HepG2 (cell line): ENCODE results near the gene TWIST2. TPM values are rescaled to one million over a fixed set of nuclear protein-coding genes. Genes with fewer than 3 reads are reported as not detected.

Experiments
- ATAC-seq: fragments of 200-7000 bp; cut with Tn5 transposase; 3 replicates; pipeline ENCODE4 v1.9.1; 2020; ENCODE audit warnings: mild to moderate bottlenecking, moderate library complexity
- BruUV-seq: library from RNA; stranded (reverse); fragments of 400-500 nt; replicated peaks from 2 replicates; lab custom pipeline; 2021; lab: Mats Ljungman, UMichigan
- CTCF ChIA-PET: fragments of 300-600 bp; formaldehyde crosslinking; extraction: SDS; loops from one replicate; lab custom pipeline; 2021; ENCODE audit warnings: low total read pairs, inconsistent platforms, low intra/inter-chr PET ratio; lab: Yijun Ruan, JAX
- POLR2A ChIA-PET: fragments of 350-600 bp; sonication (Branson Sonifier 250); formaldehyde crosslinking; loops from one replicate; lab custom pipeline; 2020; ENCODE audit warnings: antibody characterized with exemption, inconsistent platforms; lab: Yijun Ruan, JAX
- DNase-seq: peaks from one replicate; pipeline ENCODE4 v3.0.0-alpha.2; 2015; ENCODE audit warnings: low spot score
- FAIRE-seq: peaks from 3 replicates; lab custom pipeline; 2011; peaks lifted over from hg19 to GRCh38; lab: Jason Lieb, UNC
- H2AFZ ChIP-seq: one replicate; pipeline ENCODE4 v1.6.1; 2011; ENCODE audit warnings: low read length, inconsistent platforms
- H3K27ac ChIP-seq: fragments of 300-600 bp; 3 replicates; pipeline ENCODE4 v1.8.0; 2011; ENCODE audit warnings: mixed run types, mild to moderate bottlenecking, mixed read lengths, low read length, inconsistent platforms; ENCODE audit not compliant: insufficient read depth; ENCODE audit errors: extremely low read length
- H3K27me3 ChIP-seq, 2 experiments: fragments of 200-600 bp in 1 of 2; 2 replicates in 1 of 2; 3 replicates in 1 of 2; pipeline versions ENCODE4 v1.6.0 to v1.8.0; 2011; ENCODE audit warnings: low read length in 2 of 2, mild to moderate bottlenecking in 2 of 2, moderate library complexity in 2 of 2, inconsistent platforms in 1 of 2; ENCODE audit not compliant: insufficient read depth in 2 of 2, control insufficient read depth in 1 of 2
- H3K36me3 ChIP-seq, 2 experiments: fragments of 200-600 bp in 1 of 2; replicated peaks in 1 of 2; 2 replicates in 1 of 2; 3 replicates in 1 of 2; pipeline versions ENCODE4 v1.5.1 to v1.8.0; 2011; ENCODE audit warnings: low read length in 2 of 2, inconsistent platforms in 1 of 2; ENCODE audit not compliant: insufficient read depth in 2 of 2, control insufficient read depth in 1 of 2
- H3K4me1 ChIP-seq: 2 replicates; pipeline ENCODE4 v1.5.1; 2012; ENCODE audit warnings: low read length, inconsistent platforms; ENCODE audit not compliant: insufficient read depth
- H3K4me2 ChIP-seq: 2 replicates; pipeline ENCODE4 v1.6.0; 2011; ENCODE audit warnings: low read depth, low read length, inconsistent platforms
- H3K4me3 ChIP-seq, 3 experiments: fragments of 200-600 bp in 1 of 3; sonication (generic), shearing (Covaris generic) in 1 of 3; replicated peaks in 1 of 3; 2 replicates each; pipeline ENCODE4 v1.5.1; 2011 to 2016; ENCODE audit warnings: low read length in 3 of 3, inconsistent platforms in 2 of 3, low read depth in 2 of 3, mild to moderate bottlenecking in 2 of 3, control low read depth in 1 of 3, mixed read lengths in 1 of 3; ENCODE audit not compliant: insufficient read depth in 1 of 3
- H3K79me2 ChIP-seq: one replicate; pipeline ENCODE4 v1.6.1; 2011; ENCODE audit warnings: low read length, inconsistent platforms; ENCODE audit not compliant: insufficient read depth
- H3K9ac ChIP-seq: 2 replicates; pipeline ENCODE4 v1.6.0; 2011; ENCODE audit warnings: mild to moderate bottlenecking, low read depth, low read length, inconsistent platforms; ENCODE audit not compliant: insufficient read depth
- H3K9me3 ChIP-seq: 2 replicates; pipeline ENCODE4 v1.5.1; 2012; ENCODE audit warnings: mild to moderate bottlenecking, low read length
- H4K20me1 ChIP-seq: 2 replicates; pipeline ENCODE4 v1.6.0; 2011; ENCODE audit warnings: inconsistent platforms, mild to moderate bottlenecking, low read length, moderate library complexity; ENCODE audit not compliant: insufficient read depth
- GABPB1 ChIP-seq: IDR thresholded peaks from 2 replicates; pipeline ENCODE4 v1.6.1; 2016; ENCODE audit warnings: mild to moderate bottlenecking, missing genetic modification reagents, moderate library complexity, missing compliant biosample characterization
- HNRNPLL ChIP-seq: fragments of 200-400 bp; formaldehyde crosslinking; IDR thresholded peaks from 2 replicates; pipeline ENCODE4 v1.6.1; 2017; ENCODE audit warnings: mild to moderate bottlenecking, low read depth, low read length; ENCODE audit not compliant: poor library complexity, severe bottlenecking
- MTA3 ChIP-seq: sonication (generic); formaldehyde crosslinking; IDR thresholded peaks from 2 replicates; pipeline ENCODE4 v1.4.0; 2020; ENCODE audit warnings: missing genetic modification reagents
- RBM39 ChIP-seq: fragments of 200-400 bp; formaldehyde crosslinking; IDR thresholded peaks from one replicate; pipeline ENCODE4 v1.6.1; 2018; ENCODE audit warnings: antibody characterized with exemption, mild to moderate bottlenecking, low read depth, low read length; ENCODE audit not compliant: poor library complexity, severe bottlenecking
- WGBS: methylation state at CpG from one replicate; pipeline ENCODE4 v1.1.6; 2017; ENCODE audit warnings: low lambda C conversion rate; 5-methylcytosine and 5-hydroxymethylcytosine counted together
- in situ Hi-C: cut with HindIII; loops from 2 replicates; pipeline ENCODE4 v1.10.0; 2017; ENCODE audit warnings: low pct_unique_long_range_greater_than_20kb; ENCODE audit not compliant: extremely low pct_ligation_motif_present
- intact Hi-C: fragments of 100-400 bp; cut with micrococcal nuclease; formaldehyde crosslinking; loops from one replicate; pipeline ENCODE4 v1.10.0; 2022; ENCODE audit not compliant: unreplicated experiment
- polyA plus RNA-seq, 8 experiments: library from polyadenylated mRNA; depleted of rRNA in 3 of 8; stranded (reverse) in 7 of 8; unstranded in 1 of 8; fragments of >200 nt; fragmentation: Illumina TruSeq in 4 of 8; extraction: Trizol in 4 of 8; gene quantifications; 2 replicates each; pipeline versions ENCODE4 v1.2.1 to v1.2.3, GENCODE V29; 2011 to 2016; ENCODE audit warnings: low read depth in 4 of 8, missing spikeins in 1 of 8, mixed read lengths in 1 of 8; ENCODE audit not compliant: insufficient read depth in 1 of 8
- total RNA-seq, 5 experiments: library from RNA; depleted of rRNA; stranded (reverse); fragments of >200 nt; fragmentation: Illumina TruSeq; extraction: Trizol; gene quantifications; 2 replicates each; pipeline ENCODE4 v1.2.3, GENCODE V29; 2016; ENCODE audit warnings: low read depth in 1 of 5
- TF ChIP-seq, protein P1 (sequence below): sonication (generic); formaldehyde crosslinking; IDR thresholded peaks from 2 replicates; pipeline ENCODE4 v1.9.0; 2022; ENCODE audit warnings: missing genetic modification reagents, mild to moderate bottlenecking, borderline replicate concordance
- TF ChIP-seq, protein P2 (sequence below): sonication (generic); formaldehyde crosslinking; IDR thresholded peaks from 2 replicates; pipeline ENCODE4 v1.4.0; 2020; ENCODE audit warnings: mild to moderate bottlenecking, missing genetic modification reagents

Gene TWIST2
- total and polyA plus RNA-seq, 2 of the 13 experiments (the other 11 are each of a cell fraction or from before 2014, with no cell fraction given) = 0.08 to 0.11 TPM

DNA sequence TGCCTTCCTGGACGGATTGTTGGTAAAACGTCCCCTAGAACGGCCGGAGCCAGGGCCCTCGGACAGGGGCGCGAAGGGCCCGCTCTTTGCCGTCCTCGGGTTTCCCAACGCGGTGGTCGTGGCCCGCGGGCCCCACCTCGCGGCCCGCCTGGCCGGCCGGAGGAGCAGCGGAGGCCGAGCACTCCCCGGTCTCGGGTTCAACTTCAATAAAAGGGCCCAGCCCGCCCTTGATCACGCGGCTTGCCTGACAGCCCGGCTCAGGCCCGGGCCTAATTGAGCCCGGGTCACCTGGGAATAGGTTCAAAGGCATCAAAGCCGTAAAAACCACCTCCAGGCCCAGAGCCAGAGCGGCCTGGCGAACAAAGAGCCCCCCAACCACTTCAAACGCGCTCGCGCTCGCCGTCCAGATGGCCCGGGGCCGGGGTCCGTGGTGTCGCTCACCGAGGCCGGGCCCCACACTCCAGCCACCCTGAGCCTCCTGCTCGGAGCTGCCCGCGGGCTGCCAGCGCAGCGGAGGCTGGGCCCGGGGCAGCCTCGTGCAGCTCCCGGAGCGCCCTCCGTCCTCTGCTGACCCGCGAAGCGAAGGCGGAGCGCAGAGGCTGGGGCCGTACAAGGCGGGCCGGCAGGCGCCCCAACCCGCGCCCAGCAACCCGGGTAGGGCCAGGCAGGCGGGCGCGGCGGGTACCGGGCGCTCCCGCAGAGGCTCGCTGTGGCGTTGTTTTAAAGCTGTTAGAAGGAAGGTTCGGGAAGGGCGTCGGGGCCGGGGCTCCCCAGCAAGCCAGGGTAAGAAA is 1.1 kb upstream of the TWIST2 start:
- ChIA-PET POLR2A (interaction anchor here (1.4 kb wide), 1 partner anchor 18 kb away, joined by 3 read pairs; no protein-coding TSS in a partner anchor), CTCF (no interaction called here)
- ATAC-seq = peak; percentile 34
- no TSS peak for BruUV-seq
- no peak overlapping the region for H3K9ac ChIP-seq
- no peaks in the 10 kb centered on the region for H3K79me2 ChIP-seq
- WGBS = 43% methylated on average over 51 of the region's 80 CpGs
- TF ChIP-seq, protein P1, sequence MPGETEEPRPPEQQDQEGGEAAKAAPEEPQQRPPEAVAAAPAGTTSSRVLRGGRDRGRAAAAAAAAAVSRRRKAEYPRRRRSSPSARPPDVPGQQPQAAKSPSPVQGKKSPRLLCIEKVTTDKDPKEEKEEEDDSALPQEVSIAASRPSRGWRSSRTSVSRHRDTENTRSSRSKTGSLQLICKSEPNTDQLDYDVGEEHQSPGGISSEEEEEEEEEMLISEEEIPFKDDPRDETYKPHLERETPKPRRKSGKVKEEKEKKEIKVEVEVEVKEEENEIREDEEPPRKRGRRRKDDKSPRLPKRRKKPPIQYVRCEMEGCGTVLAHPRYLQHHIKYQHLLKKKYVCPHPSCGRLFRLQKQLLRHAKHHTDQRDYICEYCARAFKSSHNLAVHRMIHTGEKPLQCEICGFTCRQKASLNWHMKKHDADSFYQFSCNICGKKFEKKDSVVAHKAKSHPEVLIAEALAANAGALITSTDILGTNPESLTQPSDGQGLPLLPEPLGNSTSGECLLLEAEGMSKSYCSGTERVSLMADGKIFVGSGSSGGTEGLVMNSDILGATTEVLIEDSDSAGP (CRISPR knock-in tag) = 0 out of 2 replicates have a peak, but pooled peaks have one; percentile 5
- no peak for TF ChIP-seq MTA3 (CRISPR knock-in tag)
- H4K20me1 ChIP-seq = no peaks in the 10 kb centered on the region
- in situ Hi-C loops (no loop called here), intact Hi-C loops (no loop called here)
- H2AFZ ChIP-seq = no peak overlapping the region
- peak overlapping the region in 1 of 3 experiments; percentile 56; a peak in 1 of 6 replicates for H3K4me3 ChIP-seq
- no peak overlapping the region for H3K4me2 ChIP-seq
- H3K27ac ChIP-seq = no peak overlapping the region
- H3K36me3 ChIP-seq = no peaks in the 10 kb centered on the region
- no peak for DNase-seq
- no peaks in the 10 kb centered on the region; the same call in 1 of the 2 replicates for H3K4me1 ChIP-seq
- FAIRE-seq = no peak
- no peaks in the 10 kb centered on the region for H3K9me3 ChIP-seq
- peaks cover 11 to 75% of the 10 kb centered on the region in 2 experiments; a peak in 4 of 5 replicates for H3K27me3 ChIP-seq

GRCh38 chr2:238847419-238847801 is 475 bp upstream of the TWIST2 start:
- no peak overlapping the region for H3K9ac ChIP-seq
- 25% methylated on average over 14 of the region's 30 CpGs for WGBS

More at GRCh38 chr2:238847419-238847801, 475 bp upstream of the TWIST2 start:
- Histone ChIP-seq H4K20me1 (no peaks in the 10 kb centered on the region), H3K9me3 (no peaks in the 10 kb centered on the region), H3K79me2 (no peaks in the 10 kb centered on the region), H3K27me3 (peaks cover 11 to 76% of the 10 kb centered on the region in 2 experiments; a peak in 4 of 5 replicates), H3K4me3 (peak overlapping the region in 2 of 3 experiments; percentile 44 to 56; a peak in 3 of 6 replicates), H3K36me3 (no peaks in the 10 kb centered on the region), H3K27ac (no peak overlapping the region), H2AFZ (no peak overlapping the region), H3K4me1 (no peaks in the 10 kb centered on the region; the same call in 1 of the 2 replicates), H3K4me2 (peak overlapping the region; percentile 49)
- BruUV-seq = no TSS peak
- peak; percentile 30 for TF ChIP-seq HNRNPLL
- TF ChIP-seq, protein P2, sequence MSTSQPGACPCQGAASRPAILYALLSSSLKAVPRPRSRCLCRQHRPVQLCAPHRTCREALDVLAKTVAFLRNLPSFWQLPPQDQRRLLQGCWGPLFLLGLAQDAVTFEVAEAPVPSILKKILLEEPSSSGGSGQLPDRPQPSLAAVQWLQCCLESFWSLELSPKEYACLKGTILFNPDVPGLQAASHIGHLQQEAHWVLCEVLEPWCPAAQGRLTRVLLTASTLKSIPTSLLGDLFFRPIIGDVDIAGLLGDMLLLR = 0 out of 2 replicates have a peak, but pooled peaks have one; percentile 16
- TF ChIP-seq GABPB1 = no peak
- TF ChIP-seq RBM39 = no peak
- in situ Hi-C loops (no loop called here), intact Hi-C loops (no loop called here)
- DNase-seq (no peak), ATAC-seq (peak; percentile 25), FAIRE-seq (no peak)
- ChIA-PET POLR2A (interaction anchor here (1.4 kb wide), 1 partner anchor 17 kb away, joined by 3 read pairs; no protein-coding TSS in a partner anchor), CTCF (no interaction called here)
